LNCAP (cell line): ENCODE data around the gene DNAJC10.

Experiments used
- CTCF ChIP-seq: fragments of 450-650 bp; IDR thresholded peaks from 2 replicates; pipeline ENCODE4 v1.5.1; 2017; ENCODE audit warnings: mild to moderate bottlenecking

DNAJC10 gene

GRCh38 chr2:182685559-182685958 lies 30.5 kb upstream of the DNAJC10 start:
- TF ChIP-seq CTCF: no peak

- no peak for TF ChIP-seq CTCF
These were observed 21.9 kb upstream of the DNAJC10 start for GRCh38 chr2:182694189-182694588.

GRCh38 chr2:182695776-182696175 lies 20.3 kb upstream of the DNAJC10 start:
- no peak for TF ChIP-seq CTCF

GRCh38 chr2:182698671-182699070 lies 17.4 kb upstream of the DNAJC10 start:
- TF ChIP-seq CTCF: no peak

- no peak for TF ChIP-seq CTCF
These were observed 10.3 kb upstream of the DNAJC10 start for GRCh38 chr2:182705761-182706160.

- TF ChIP-seq CTCF: no peak
These were observed 9.3 kb upstream of the DNAJC10 start for GRCh38 chr2:182706751-182707150.

GRCh38 chr2:182713601-182714000 lies 2.5 kb upstream of the DNAJC10 start:
- no peak for TF ChIP-seq CTCF

- TF ChIP-seq CTCF: no peak
These were observed 751 bp upstream of the DNAJC10 start for GRCh38 chr2:182715121-182715891.
